Measurements from ENCODE around the gene OPCML. TPM values are rescaled to one million over a fixed set of nuclear protein-coding genes. Genes with fewer than 3 reads are reported as not detected.

OPCML gene
- total RNA-seq, 1 experiment from 2014 or later = 0.02 TPM

- no peak for DNase-seq (ENCODE audit: low read depth)
These were observed 589.5 kb downstream of the OPCML start for GRCh38 chr11:132942611-132943356.

- DNase-seq (ENCODE audit: low read depth) = no peak
These were observed 590.5 kb downstream of the OPCML start for GRCh38 chr11:132941761-132942160.

GRCh38 chr11:132941024-132941646 lies 591.2 kb downstream of the OPCML start:
- DNase-seq (ENCODE audit: low read depth) = peak; percentile 32

- no peak for DNase-seq (ENCODE audit: low read depth)
These were observed 595.3 kb downstream of the OPCML start for GRCh38 chr11:132937016-132937415.

GRCh38 chr11:132935383-132935782 lies 596.9 kb downstream of the OPCML start:
- DNase-seq (ENCODE audit: low read depth) = no peak

- DNase-seq (ENCODE audit: low read depth) = no peak
These were observed 598.6 kb downstream of the OPCML start for GRCh38 chr11:132933703-132934102.

GRCh38 chr11:132925825-132926469 lies 606.4 kb downstream of the OPCML start:
- no peak for DNase-seq (ENCODE audit: low read depth)

GRCh38 chr11:132921597-132921996 lies 610.7 kb downstream of the OPCML start:
- DNase-seq (ENCODE audit: low read depth) = no peak

- no peak for DNase-seq (ENCODE audit: low read depth)
These were observed 611.7 kb downstream of the OPCML start for GRCh38 chr11:132920451-132921096.

GRCh38 chr11:132914600-132914999 lies 617.7 kb downstream of the OPCML start:
- peak; percentile 28 for DNase-seq (ENCODE audit: low read depth)

GRCh38 chr11:132913886-132914285 lies 618.4 kb downstream of the OPCML start:
- no peak for DNase-seq (ENCODE audit: low read depth)

- no peak for DNase-seq (ENCODE audit: low read depth)
These were observed 619.0 kb downstream of the OPCML start for GRCh38 chr11:132913295-132913694.

- peak; percentile 67 for DNase-seq (ENCODE audit: low read depth)
These were observed 621.1 kb downstream of the OPCML start for GRCh38 chr11:132911186-132911585.

- DNase-seq (ENCODE audit: low read depth) = no peak
These were observed 622.1 kb downstream of the OPCML start for GRCh38 chr11:132910011-132910760.

- no peak for DNase-seq (ENCODE audit: low read depth)
These were observed 623.2 kb downstream of the OPCML start for GRCh38 chr11:132909021-132909606.

GRCh38 chr11:132908414-132908810 lies 623.9 kb downstream of the OPCML start:
- DNase-seq (ENCODE audit: low read depth) = no peak

- DNase-seq (ENCODE audit: low read depth) = no peak
These were observed 624.5 kb downstream of the OPCML start for GRCh38 chr11:132907651-132908413.

- no peak for DNase-seq (ENCODE audit: low read depth)
These were observed 627.7 kb downstream of the OPCML start for GRCh38 chr11:132904607-132905006.

GRCh38 chr11:132904091-132904490 lies 628.2 kb downstream of the OPCML start:
- no peak for DNase-seq (ENCODE audit: low read depth)

- no peak for DNase-seq (ENCODE audit: low read depth)
These were observed 630.4 kb downstream of the OPCML start for GRCh38 chr11:132901638-132902471.

Data from M059J (cell line).